ENCODE data around the gene ADK.

The ADK gene

DNA sequence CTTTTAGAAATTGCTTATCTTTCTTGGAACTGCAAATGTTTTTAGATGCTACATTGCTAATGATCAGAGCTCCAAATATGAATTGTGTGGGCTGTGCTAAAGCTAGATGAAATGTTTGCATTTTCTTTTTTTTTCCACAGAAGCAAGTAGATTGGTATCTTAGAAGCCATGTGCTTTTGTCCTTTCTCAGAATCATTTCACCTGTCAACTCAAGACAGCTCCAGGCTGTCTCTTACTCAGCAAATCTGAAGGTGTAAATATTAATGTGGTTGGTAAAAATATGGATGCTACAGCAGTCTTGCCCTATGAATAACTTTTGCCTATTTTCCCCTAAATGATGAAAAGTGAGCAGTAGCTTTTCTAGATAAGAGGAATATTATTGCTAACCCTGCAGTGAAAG, 41.6 kb upstream of the ADK start:
- Mint-ChIP-seq H3K36me3 (ENCODE audit: low read depth) (peaks cover 89% of the 10 kb centered on the region), H3K9me3 (no peaks in the 10 kb centered on the region), H3K4me1 (no peaks in the 10 kb centered on the region), H3K27ac (no peak overlapping the region), H3K4me3 (no peak overlapping the region), H3K27me3 (ENCODE audit: low read depth, poor library complexity) (peaks cover 1% of the 10 kb centered on the region)
- DNase-seq: no peak
- no peak for TF ChIP-seq CTCF (IDR thresholded peaks at IDR 0.05)

GRCh38 chr10:74110120-74110519, 40.9 kb upstream of the ADK start:
- H3K27ac Mint-ChIP-seq: no peak overlapping the region
- H3K4me3 Mint-ChIP-seq: no peak overlapping the region
- TF ChIP-seq CTCF (IDR thresholded peaks at IDR 0.05): no peak
- no peak for DNase-seq
- H3K9me3 Mint-ChIP-seq: no peaks in the 10 kb centered on the region
- peaks cover 88% of the 10 kb centered on the region for H3K36me3 Mint-ChIP-seq (ENCODE audit: low read depth)
- H3K27me3 Mint-ChIP-seq (ENCODE audit: low read depth, poor library complexity): no peaks in the 10 kb centered on the region
- no peaks in the 10 kb centered on the region for H3K4me1 Mint-ChIP-seq

- Mint-ChIP-seq H3K36me3 (ENCODE audit: low read depth) (peaks cover 91% of the 10 kb centered on the region), H3K27me3 (ENCODE audit: low read depth, poor library complexity) (no peaks in the 10 kb centered on the region), H3K27ac (peak overlapping the region; percentile 39), H3K4me3 (no peak overlapping the region), H3K4me1 (no peaks in the 10 kb centered on the region), H3K9me3 (no peaks in the 10 kb centered on the region)
- DNase-seq: no peak
- TF ChIP-seq CTCF (IDR thresholded peaks at IDR 0.05): no peak
Observed at GRCh38 chr10:74111799-74112198, 39.2 kb upstream of the ADK start.

GRCh38 chr10:74113546-74113945, 37.5 kb upstream of the ADK start:
- no peak for TF ChIP-seq CTCF (IDR thresholded peaks at IDR 0.05)
- H3K27me3 Mint-ChIP-seq (ENCODE audit: low read depth, poor library complexity): no peaks in the 10 kb centered on the region
- H3K4me1 Mint-ChIP-seq: no peaks in the 10 kb centered on the region
- DNase-seq: no peak
- peaks cover 83% of the 10 kb centered on the region for H3K36me3 Mint-ChIP-seq (ENCODE audit: low read depth)
- H3K4me3 Mint-ChIP-seq: no peak overlapping the region
- H3K9me3 Mint-ChIP-seq: no peaks in the 10 kb centered on the region
- H3K27ac Mint-ChIP-seq: peak overlapping the region; percentile 64

GRCh38 chr10:74114041-74114448, 37.0 kb upstream of the ADK start:
- no peaks in the 10 kb centered on the region for H3K27me3 Mint-ChIP-seq (ENCODE audit: low read depth, poor library complexity)
- no peak for TF ChIP-seq CTCF (IDR thresholded peaks at IDR 0.05)
- peaks cover 3% of the 10 kb centered on the region for H3K4me1 Mint-ChIP-seq
- H3K4me3 Mint-ChIP-seq: no peak overlapping the region
- H3K36me3 Mint-ChIP-seq (ENCODE audit: low read depth): peaks cover 82% of the 10 kb centered on the region
- DNase-seq: no peak
- H3K27ac Mint-ChIP-seq: peak overlapping the region; percentile 64
- no peaks in the 10 kb centered on the region for H3K9me3 Mint-ChIP-seq

GRCh38 chr10:74117738-74118137, 33.3 kb upstream of the ADK start:
- H3K27ac Mint-ChIP-seq: peak overlapping the region; percentile 78

More at GRCh38 chr10:74117738-74118137, 33.3 kb upstream of the ADK start:
- no peak for TF ChIP-seq CTCF (IDR thresholded peaks at IDR 0.05)
- Mint-ChIP-seq H3K4me3 (no peak overlapping the region), H3K4me1 (peaks cover 14% of the 10 kb centered on the region), H3K27me3 (ENCODE audit: low read depth, poor library complexity) (no peaks in the 10 kb centered on the region), H3K36me3 (ENCODE audit: low read depth) (peaks cover 79% of the 10 kb centered on the region), H3K9me3 (no peaks in the 10 kb centered on the region)
- DNase-seq: no peak

All from nephron progenitor cell (in vitro differentiated cells).